Liver (tissue), 9 donors: ENCODE measurements around the gene DR1. TPM values are rescaled to one million over a fixed set of nuclear protein-coding genes. Genes with fewer than 3 reads are reported as not detected.

Experiments used
- DNase-seq: peaks from one replicate; pipeline ENCODE4 v3.0.0-alpha.2; 2017; ENCODE audit warnings: low spot score
- H3K27ac ChIP-seq, 2 donors: one replicate each; pipeline ENCODE4 v1.7.0; 2013; ENCODE audit warnings: inconsistent platforms in 2 of 2, low read length in 2 of 2, control low read depth in 1 of 2, low read depth in 1 of 2, mild to moderate bottlenecking in 1 of 2
- H3K27me3 ChIP-seq, 4 donors: one replicate each; pipeline versions ENCODE4 v1.6.1 to v1.7.0; 2013; ENCODE audit warnings: low read length in 3 of 4, inconsistent platforms in 1 of 4, mild to moderate bottlenecking in 1 of 4, moderate library complexity in 1 of 4; ENCODE audit not compliant: control insufficient read depth in 4 of 4, insufficient read depth in 4 of 4
- H3K36me3 ChIP-seq, 4 donors: one replicate each; pipeline versions ENCODE4 v1.6.1 to v1.7.0; 2013; ENCODE audit warnings: low read length in 3 of 4, mild to moderate bottlenecking in 3 of 4, low read depth in 1 of 4, moderate library complexity in 1 of 4; ENCODE audit not compliant: control insufficient read depth in 4 of 4, insufficient read depth in 3 of 4
- H3K4me1 ChIP-seq, 4 donors: one replicate each; pipeline versions ENCODE4 v1.6.1 to v1.7.0; 2013; ENCODE audit warnings: low read length in 3 of 4, mild to moderate bottlenecking in 3 of 4, moderate library complexity in 1 of 4; ENCODE audit not compliant: control insufficient read depth in 4 of 4, insufficient read depth in 4 of 4
- H3K4me3 ChIP-seq, 3 donors: one replicate each; pipeline versions ENCODE4 v1.6.1 to v1.7.0; 2013; ENCODE audit warnings: low read length in 3 of 3, control low read depth in 1 of 3, low read depth in 1 of 3, mild to moderate bottlenecking in 1 of 3
- H3K9ac ChIP-seq, 2 donors: one replicate each; pipeline ENCODE4 v1.7.0; 2013; ENCODE audit warnings: low read length in 2 of 2, mild to moderate bottlenecking in 2 of 2, moderate library complexity in 2 of 2, control low read depth in 1 of 2, low read depth in 1 of 2
- H3K9me3 ChIP-seq, 4 donors: one replicate each; pipeline versions ENCODE4 v1.6.1 to v1.7.0; 2013; ENCODE audit warnings: low read length in 3 of 4; ENCODE audit not compliant: control insufficient read depth in 4 of 4
- ATF3 ChIP-seq: IDR thresholded peaks from 2 replicates; pipeline ENCODE4 v1.6.1; 2016; ENCODE audit warnings: antibody characterized with exemption
- EGR1 ChIP-seq, 2 donors: IDR thresholded peaks; 2 replicates each; pipeline ENCODE4 v1.6.1; 2016 to 2018; ENCODE audit warnings: antibody characterized with exemption in 2 of 2, low read depth in 2 of 2
- FOXA1 ChIP-seq: IDR thresholded peaks from 2 replicates; pipeline ENCODE4 v1.6.1; 2016; ENCODE audit warnings: antibody characterized with exemption
- FOXA2 ChIP-seq: IDR thresholded peaks from 2 replicates; pipeline ENCODE4 v1.6.1; 2016; ENCODE audit warnings: antibody characterized with exemption
- HNF4A ChIP-seq, 2 donors: conservative IDR thresholded peaks; 2 replicates each; pipeline ENCODE4 v1.6.1; 2016; ENCODE audit warnings: antibody characterized with exemption in 2 of 2, mild to moderate bottlenecking in 2 of 2
- HNF4G ChIP-seq: IDR thresholded peaks from 2 replicates; pipeline ENCODE4 v1.6.1; 2016; ENCODE audit warnings: antibody characterized with exemption
- NR2F2 ChIP-seq: IDR thresholded peaks from 2 replicates; pipeline ENCODE4 v1.6.1; 2016; ENCODE audit warnings: antibody characterized with exemption
- RAD21 ChIP-seq, 2 donors: IDR thresholded peaks; 2 replicates each; pipeline ENCODE4 v1.6.1; 2016; ENCODE audit warnings: antibody characterized with exemption in 2 of 2, mild to moderate bottlenecking in 2 of 2
- REST ChIP-seq: IDR thresholded peaks from 2 replicates; pipeline ENCODE4 v1.6.1; 2016; ENCODE audit warnings: antibody characterized with exemption, mild to moderate bottlenecking
- TAF1 ChIP-seq: conservative IDR thresholded peaks from 2 replicates; pipeline ENCODE4 v1.6.1; 2016; ENCODE audit warnings: antibody characterized with exemption, mild to moderate bottlenecking
- YY1 ChIP-seq: IDR thresholded peaks from 2 replicates; pipeline ENCODE4 v1.6.1; 2016; ENCODE audit warnings: antibody characterized with exemption, mild to moderate bottlenecking
- ZBTB33 ChIP-seq: IDR thresholded peaks from 2 replicates; pipeline ENCODE4 v1.6.1; 2016; ENCODE audit warnings: antibody characterized with exemption
- WGBS: extraction: QIAGEN DNeasy Blood & Tissue Kit; methylation state at CpG from one replicate; pipeline ENCODE4 v1.1.7; 2013; 5-methylcytosine and 5-hydroxymethylcytosine counted together
- polyA plus RNA-seq, 2 donors: library from polyadenylated mRNA; stranded (reverse) in 1 of 2; unstranded in 1 of 2; fragments of 200-250 nt in 1 of 2; fragments of >200 nt in 1 of 2; fragmentation: Nextera tagmentation in 1 of 2; extraction: Ambion mirVana in 1 of 2; gene quantifications; one replicate each; pipeline versions ENCODE4 v1.2.1 to v1.2.3, GENCODE V29; 2013 to 2015
- total RNA-seq, 2 donors: library from RNA; depleted of rRNA; stranded (reverse); fragments of >200 nt; gene quantifications; one replicate each; pipeline ENCODE4 v1.2.3, GENCODE V29; 2014
- donor health status: healthy.
- donor health status: healthy.
- donor health status: healthy.
- donor health status: healthy.
- donor health status: healthy.

Gene DR1
- total and polyA plus RNA-seq, 4 donors: 9.4 to 20.5 (median 12.2) TPM

- no peaks in the 10 kb centered on the region for H3K36me3 ChIP-seq
- H3K27ac ChIP-seq: no peak overlapping the region
- H3K9me3 ChIP-seq: no peaks in the 10 kb centered on the region
- TF ChIP-seq FOXA1: no peak
- H3K4me1 ChIP-seq: peaks cover 2 to 34% (median 16%) of the 10 kb centered on the region in 4 donors
- WGBS: 1% methylated on average over 12 of the region's 12 CpGs
- peak overlapping the region; percentile 74 to 81 (median 78) for H3K4me3 ChIP-seq
- peak overlapping the region; percentile 75 to 96 for H3K9ac ChIP-seq
- no peaks in the 10 kb centered on the region for H3K27me3 ChIP-seq
- DNase-seq: no peak
Measured at GRCh38 chr1:93347334-93347899, 1.7 kb downstream of the DR1 start.

GRCh38 chr1:93348104-93348728 is 2.5 kb downstream of the DR1 start:
- Histone ChIP-seq H3K27me3 (no peaks in the 10 kb centered on the region), H3K4me3 (peak overlapping the region in 2 of 3 donors; percentile 36 to 78), H3K27ac (no peak overlapping the region), H3K9me3 (no peaks in the 10 kb centered on the region), H3K9ac (peak overlapping the region; percentile 22 to 75), H3K36me3 (no peaks in the 10 kb centered on the region), H3K4me1 (peaks cover 2 to 34% (median 16%) of the 10 kb centered on the region in 4 donors)
- DNase-seq: no peak
- TF ChIP-seq REST: no peak
- no peak for TF ChIP-seq YY1
- no peak for TF ChIP-seq ATF3
- no peak for TF ChIP-seq TAF1
- no peak for TF ChIP-seq RAD21 (IDR thresholded peaks at IDR 0.05)
- no peak for TF ChIP-seq EGR1 (IDR thresholded peaks at IDR 0.05; ENCODE audit: low read depth in 2 of 2)
- no peak for TF ChIP-seq NR2F2
- TF ChIP-seq HNF4G: no peak
- 2% methylated on average over 2 of the region's 2 CpGs for WGBS

- no peak for DNase-seq
- Histone ChIP-seq H3K36me3 (peaks cover 0 to 3% (median under 1%) of the 10 kb centered on the region in 4 donors), H3K27me3 (no peaks in the 10 kb centered on the region), H3K9ac (no peak overlapping the region), H3K4me1 (peaks cover under 1 to 34% (median 16%) of the 10 kb centered on the region in 4 donors), H3K4me3 (no peak overlapping the region), H3K9me3 (no peaks in the 10 kb centered on the region), H3K27ac (no peak overlapping the region)
- TF ChIP-seq HNF4A (conservative IDR thresholded peaks at IDR 0.05) (no peak), HNF4G (no peak), FOXA2 (no peak), RAD21 (IDR thresholded peaks at IDR 0.05) (no peak), TAF1 (no peak), ZBTB33 (no peak), ATF3 (no peak)
- WGBS: 66% methylated on average over 7 of the region's 7 CpGs
Measured at GRCh38 chr1:93349231-93350135, 3.8 kb downstream of the DR1 start.
